SU-DHL-6 (cell line): ENCODE results near the gene KMT5C.

Source experiments
- H2AFZ ChIP-seq: fragments of 200-600 bp; sonication (generic); 2 replicates; pipeline ENCODE4 v1.6.1; 2014; ENCODE audit warnings: low read depth, mild to moderate bottlenecking, moderate library complexity, mixed read lengths, antibody characterized with exemption, low read length; ENCODE audit not compliant: severe bottlenecking
- H3F3A ChIP-seq: fragments of 200-600 bp; shearing (Covaris generic); 2 replicates; pipeline ENCODE4 v1.6.0; 2016; ENCODE audit warnings: antibody characterized with exemption, mild to moderate bottlenecking; ENCODE audit not compliant: insufficient read depth
- H3K27ac ChIP-seq: fragments of 200-600 bp; sonication (generic); 2 replicates; pipeline ENCODE4 v1.5.1; 2016; ENCODE audit warnings: low read depth, mild to moderate bottlenecking, low read length, moderate library complexity, mixed read lengths
- H3K27me3 ChIP-seq: fragments of 200-600 bp; sonication (generic), shearing (Covaris generic); 2 replicates; pipeline ENCODE4 v1.6.0; 2014; ENCODE audit warnings: mild to moderate bottlenecking, low read length
- H3K36me3 ChIP-seq: fragments of 200-600 bp; sonication (generic); 2 replicates; pipeline ENCODE4 v1.6.1; 2014; ENCODE audit warnings: mild to moderate bottlenecking, low read length, mixed read lengths
- H3K4me2 ChIP-seq: fragments of 300-600, 200-600 bp; shearing (Covaris generic), sonication (generic); 2 replicates; pipeline ENCODE4 v1.6.0; 2014; ENCODE audit warnings: low read length, low read depth, mild to moderate bottlenecking; ENCODE audit not compliant: poor library complexity, severe bottlenecking
- H3K4me3 ChIP-seq: fragments of 200-600 bp; sonication (generic); 2 replicates; pipeline ENCODE4 v1.5.1; 2014; ENCODE audit warnings: antibody characterized with exemption, low read length, mild to moderate bottlenecking, mixed read lengths; ENCODE audit not compliant: insufficient read depth, poor library complexity, severe bottlenecking
- H3K79me2 ChIP-seq: fragments of 200-600 bp; sonication (generic); 2 replicates; pipeline ENCODE4 v1.6.1; 2014; ENCODE audit warnings: mild to moderate bottlenecking, low read length, moderate library complexity; ENCODE audit not compliant: insufficient read depth
- H3K9ac ChIP-seq: fragments of 200-600 bp; sonication (generic); 2 replicates; pipeline ENCODE4 v1.7.0; 2014; ENCODE audit warnings: mild to moderate bottlenecking, low read length
- H3K9me2 ChIP-seq: fragments of 200-600 bp; sonication (generic); replicated peaks from 2 replicates; pipeline ENCODE4 v1.6.1; 2014; ENCODE audit warnings: low read length; ENCODE audit not compliant: insufficient read depth
- H3K9me3 ChIP-seq: fragments of 200-600 bp; sonication (generic); 2 replicates; pipeline ENCODE4 v1.6.1; 2014; ENCODE audit warnings: low read length, mixed read lengths; ENCODE audit not compliant: insufficient read depth
- H4K20me1 ChIP-seq: fragments of 200-600 bp; sonication (generic); 2 replicates; pipeline ENCODE4 v1.6.1; 2014; ENCODE audit warnings: low read depth, mild to moderate bottlenecking, antibody characterized with exemption, low read length, moderate library complexity, mixed read lengths
- EZH2phosphoT487 ChIP-seq: fragments of 200-600 bp; sonication (generic), shearing (Covaris generic); conservative IDR thresholded peaks from 2 replicates; pipeline ENCODE4 v1.6.1; 2018; ENCODE audit warnings: mild to moderate bottlenecking, antibody characterized with exemption, low read length, moderate library complexity, mixed read lengths
- TF ChIP-seq, protein P1 (sequence below): fragments of 200-600 bp; sonication (generic); IDR thresholded peaks from one replicate; pipeline ENCODE4 v1.5.1; 2017; ENCODE audit warnings: antibody characterized with exemption, mild to moderate bottlenecking, low read length, moderate library complexity; ENCODE audit not compliant: insufficient read depth, poor library complexity, severe bottlenecking

Gene KMT5C

DNA sequence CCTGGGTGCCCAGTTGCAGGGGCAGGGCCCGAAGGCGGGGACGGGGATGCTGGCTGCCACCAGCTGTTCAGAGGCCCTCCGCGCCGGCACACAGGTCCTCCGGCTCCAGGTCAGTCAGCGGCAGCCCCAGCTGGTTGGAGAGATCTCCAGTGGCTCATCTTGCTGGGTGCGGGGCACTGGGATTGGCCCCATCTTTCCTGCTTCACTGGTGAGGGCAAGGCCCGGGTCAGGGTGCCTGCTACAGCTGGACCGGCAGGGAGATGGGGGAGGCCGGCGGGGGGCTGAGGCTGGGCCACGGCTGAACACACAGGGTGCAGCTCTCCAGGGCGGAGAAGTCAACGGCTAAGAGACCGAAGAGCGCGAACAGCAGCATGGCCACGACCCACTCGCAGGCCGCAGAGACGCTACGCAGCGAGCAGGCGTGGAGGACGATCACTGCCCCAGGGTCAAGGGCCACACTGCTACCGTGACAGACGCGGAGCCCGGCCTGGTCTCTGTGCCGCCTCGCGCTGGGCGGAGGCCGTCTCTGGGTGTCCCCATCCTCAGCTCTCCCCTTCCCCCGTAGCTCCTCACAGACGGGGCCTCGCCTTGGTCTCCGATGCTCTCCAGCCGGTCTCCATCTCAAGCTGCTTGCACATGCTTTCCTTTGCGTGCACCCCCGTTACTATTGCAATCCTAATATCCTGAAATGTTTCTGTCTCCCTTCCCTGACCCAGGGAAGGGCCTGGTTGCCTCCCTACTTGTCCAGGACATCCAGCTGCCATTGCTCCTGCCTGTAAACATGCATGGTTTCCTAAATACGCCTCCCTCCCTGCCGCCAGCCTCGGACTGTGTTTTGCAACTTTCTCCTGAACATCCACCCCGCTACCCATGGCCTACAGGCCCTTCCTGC, 26.8 kb upstream of the KMT5C start:
- no peaks in the 10 kb centered on the region for H4K20me1 ChIP-seq
- H3K4me3 ChIP-seq, result no peak overlapping the region
- no peak overlapping the region for H3K9ac ChIP-seq
- H3K4me2 ChIP-seq, result no peak overlapping the region
- H3K27me3 ChIP-seq, result no peaks in the 10 kb centered on the region
- H2AFZ ChIP-seq, result no peak overlapping the region
- H3K9me3 ChIP-seq, result no peaks in the 10 kb centered on the region
- H3K79me2 ChIP-seq, result no peaks in the 10 kb centered on the region
- no peaks in the 10 kb centered on the region for H3K9me2 ChIP-seq
- no peaks in the 10 kb centered on the region for H3F3A ChIP-seq
- H3K27ac ChIP-seq, result no peak overlapping the region
- H3K36me3 ChIP-seq, result no peaks in the 10 kb centered on the region
- TF ChIP-seq, protein P1, sequence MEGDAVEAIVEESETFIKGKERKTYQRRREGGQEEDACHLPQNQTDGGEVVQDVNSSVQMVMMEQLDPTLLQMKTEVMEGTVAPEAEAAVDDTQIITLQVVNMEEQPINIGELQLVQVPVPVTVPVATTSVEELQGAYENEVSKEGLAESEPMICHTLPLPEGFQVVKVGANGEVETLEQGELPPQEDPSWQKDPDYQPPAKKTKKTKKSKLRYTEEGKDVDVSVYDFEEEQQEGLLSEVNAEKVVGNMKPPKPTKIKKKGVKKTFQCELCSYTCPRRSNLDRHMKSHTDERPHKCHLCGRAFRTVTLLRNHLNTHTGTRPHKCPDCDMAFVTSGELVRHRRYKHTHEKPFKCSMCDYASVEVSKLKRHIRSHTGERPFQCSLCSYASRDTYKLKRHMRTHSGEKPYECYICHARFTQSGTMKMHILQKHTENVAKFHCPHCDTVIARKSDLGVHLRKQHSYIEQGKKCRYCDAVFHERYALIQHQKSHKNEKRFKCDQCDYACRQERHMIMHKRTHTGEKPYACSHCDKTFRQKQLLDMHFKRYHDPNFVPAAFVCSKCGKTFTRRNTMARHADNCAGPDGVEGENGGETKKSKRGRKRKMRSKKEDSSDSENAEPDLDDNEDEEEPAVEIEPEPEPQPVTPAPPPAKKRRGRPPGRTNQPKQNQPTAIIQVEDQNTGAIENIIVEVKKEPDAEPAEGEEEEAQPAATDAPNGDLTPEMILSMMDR, result no peak
- no peak for TF ChIP-seq EZH2phosphoT487

GRCh38 chr19:55314396-55314795, 25.3 kb upstream of the KMT5C start:
- no peaks in the 10 kb centered on the region for H3K9me2 ChIP-seq
- no peak for TF ChIP-seq EZH2phosphoT487
- TF ChIP-seq, protein P1, result no peak

GRCh38 chr19:55315956-55316525, 23.6 kb upstream of the KMT5C start:
- Histone ChIP-seq H3K79me2 (no peaks in the 10 kb centered on the region), H3F3A (no peaks in the 10 kb centered on the region), H3K27me3 (no peaks in the 10 kb centered on the region), H3K9me2 (no peaks in the 10 kb centered on the region), H2AFZ (no peak overlapping the region), H3K36me3 (no peaks in the 10 kb centered on the region), H3K27ac (no peak overlapping the region), H3K4me3 (no peak overlapping the region), H3K4me2 (no peak overlapping the region), H3K9me3 (no peaks in the 10 kb centered on the region), H3K9ac (no peak overlapping the region), H4K20me1 (no peaks in the 10 kb centered on the region)
- no peak for TF ChIP-seq EZH2phosphoT487
- TF ChIP-seq, protein P1, result no peak

More at GRCh38 chr19:55314396-55314795, 25.3 kb upstream of the KMT5C start:
- Histone ChIP-seq H3K79me2 (no peaks in the 10 kb centered on the region), H3F3A (no peaks in the 10 kb centered on the region), H4K20me1 (no peaks in the 10 kb centered on the region), H3K9me3 (no peaks in the 10 kb centered on the region), H3K27me3 (no peaks in the 10 kb centered on the region), H2AFZ (no peak overlapping the region), H3K27ac (no peak overlapping the region), H3K4me3 (no peak overlapping the region), H3K9ac (no peak overlapping the region), H3K4me2 (no peak overlapping the region), H3K36me3 (no peaks in the 10 kb centered on the region)
